H1 (cell line): ENCODE results near the gene SH2D7. TPM values are rescaled to one million over a fixed set of nuclear protein-coding genes. Genes with fewer than 3 reads are reported as not detected.

Experiments used
- CTCF ChIA-PET: fragments of 300-600 bp; sonication (Branson Sonifier 250); formaldehyde crosslinking; loops from one replicate; lab custom pipeline; 2021; ENCODE audit not compliant: partially characterized antibody; lab: Charles Lee
- POLR2A ChIA-PET: fragments of 300-600 bp; sonication (Branson Sonifier 250); formaldehyde crosslinking; loops from one replicate; lab custom pipeline; 2021; ENCODE audit warnings: inconsistent platforms; ENCODE audit not compliant: partially characterized antibody; lab: Charles Lee
- DNase-seq, 2 experiments: peaks; one replicate each; pipeline versions ENCODE4 v3.0.0 to v3.0.0-alpha.2; 2010 to 2022; ENCODE audit warnings: low spot score in 2 of 2, low read depth in 1 of 2, mixed read lengths in 1 of 2
- FAIRE-seq: peaks from 2 replicates; lab custom pipeline; 2011; peaks lifted over from hg19 to GRCh38; lab: Jason Lieb, UNC
- H2AFZ ChIP-seq: 2 replicates; pipeline ENCODE4 v1.8.1; 2012; ENCODE audit warnings: low read length, inconsistent platforms
- H2AK5ac ChIP-seq: 2 replicates; pipeline ENCODE4 v1.6.1; 2013; ENCODE audit warnings: low read depth, low read length
- H2BK120ac ChIP-seq: replicated peaks from 2 replicates; pipeline ENCODE3; 2013; ENCODE audit warnings: low read depth, low read length, inconsistent platforms
- H2BK12ac ChIP-seq: 2 replicates; pipeline ENCODE4 v1.6.1; 2013; ENCODE audit warnings: low read depth, low read length
- H2BK15ac ChIP-seq: 2 replicates; pipeline ENCODE4 v1.6.1; 2013; ENCODE audit warnings: low read length
- H2BK20ac ChIP-seq: 2 replicates; pipeline ENCODE4 v1.6.1; 2013; ENCODE audit warnings: low read length
- H2BK5ac ChIP-seq: 2 replicates; pipeline ENCODE4 v1.6.1; 2013; ENCODE audit warnings: low read depth, low read length
- H3K14ac ChIP-seq: 2 replicates; pipeline ENCODE4 v1.6.1; 2013; ENCODE audit warnings: inconsistent platforms; ENCODE audit not compliant: insufficient read length
- H3K18ac ChIP-seq: 2 replicates; pipeline ENCODE4 v1.6.1; 2013; ENCODE audit warnings: low read length; ENCODE audit errors: extremely low read depth
- H3K23ac ChIP-seq: 2 replicates; pipeline ENCODE4 v1.6.1; 2013; ENCODE audit warnings: inconsistent platforms; ENCODE audit not compliant: insufficient read length
- H3K23me2 ChIP-seq: 2 replicates; pipeline ENCODE4 v1.6.1; 2013; ENCODE audit warnings: low read depth, low read length
- H3K27ac ChIP-seq: 2 replicates; pipeline ENCODE4 v1.6.1; 2011; ENCODE audit warnings: low read depth, low read length, inconsistent platforms
- H3K27me3 ChIP-seq, 4 experiments: replicated peaks in 1 of 4; 1 replicate in 1 of 4; 2 replicates in 3 of 4; pipeline versions ENCODE4 v1.6.1 to v1.8.1; 2011 to 2013; ENCODE audit warnings: low read length in 3 of 4, mild to moderate bottlenecking in 3 of 4, inconsistent platforms in 2 of 4, mixed read lengths in 2 of 4, moderate library complexity in 1 of 4; ENCODE audit not compliant: control insufficient read depth in 3 of 4, insufficient read depth in 3 of 4; ENCODE audit errors: extremely low read depth in 1 of 4
- H3K36me3 ChIP-seq, 4 experiments: 2 replicates each; pipeline versions ENCODE4 v1.6.1 to v1.8.1; 2011 to 2013; ENCODE audit warnings: mild to moderate bottlenecking in 4 of 4, low read length in 3 of 4, moderate library complexity in 2 of 4, control low read depth in 1 of 4, inconsistent platforms in 1 of 4; ENCODE audit not compliant: insufficient read depth in 4 of 4, control insufficient read depth in 2 of 4
- H3K4ac ChIP-seq: replicated peaks from 2 replicates; pipeline ENCODE3; 2013; ENCODE audit warnings: low read length, low read depth, mixed read lengths, inconsistent platforms; ENCODE audit not compliant: insufficient read length
- H3K4me1 ChIP-seq, 4 experiments: replicated peaks in 1 of 4; 1 replicate in 1 of 4; 2 replicates in 3 of 4; pipeline versions ENCODE4 v1.6.1 to v1.8.1; 2011 to 2013; ENCODE audit warnings: low read length in 3 of 4, inconsistent platforms in 2 of 4, mixed read lengths in 1 of 4; ENCODE audit not compliant: insufficient read depth in 4 of 4, control insufficient read depth in 3 of 4
- H3K4me2 ChIP-seq, 2 experiments: 2 replicates each; pipeline versions ENCODE4 v1.6.1 to v1.8.1; 2011 to 2013; ENCODE audit warnings: low read depth in 2 of 2, low read length in 2 of 2, control low read depth in 1 of 2, inconsistent platforms in 1 of 2, mild to moderate bottlenecking in 1 of 2; ENCODE audit not compliant: insufficient read depth in 1 of 2
- H3K4me3 ChIP-seq, 4 experiments: fragments of 200-600, 300-600 bp in 1 of 4; sonication (generic), shearing (Covaris generic), sonication (Bioruptor Twin) in 1 of 4; 2 replicates each; pipeline versions ENCODE4 v1.5.1 to v1.8.1; 2011 to 2016; ENCODE audit warnings: low read length in 4 of 4, low read depth in 3 of 4, control low read depth in 2 of 4, inconsistent platforms in 2 of 4, mild to moderate bottlenecking in 2 of 4, mixed read lengths in 1 of 4, moderate library complexity in 1 of 4; ENCODE audit not compliant: insufficient read depth in 2 of 4; ENCODE audit errors: extremely low read depth in 1 of 4
- H3K56ac ChIP-seq: replicated peaks from 2 replicates; pipeline ENCODE3; 2013; ENCODE audit warnings: low read depth, mild to moderate bottlenecking, mixed read lengths, low read length, inconsistent platforms; ENCODE audit not compliant: insufficient read length
- H3K79me1 ChIP-seq: 2 replicates; pipeline ENCODE4 v1.6.1; 2013; ENCODE audit warnings: low read depth, low read length, control low read depth
- H3K79me2 ChIP-seq, 2 experiments: 2 replicates each; pipeline versions ENCODE4 v1.6.1 to v1.8.1; 2012 to 2013; ENCODE audit warnings: low read length in 2 of 2, mild to moderate bottlenecking in 2 of 2, inconsistent platforms in 1 of 2; ENCODE audit not compliant: insufficient read depth in 2 of 2, control insufficient read depth in 1 of 2
- H3K9ac ChIP-seq, 4 experiments: replicated peaks in 1 of 4; 1 replicate in 1 of 4; 2 replicates in 3 of 4; pipeline versions ENCODE4 v1.6.1 to v1.8.1; 2011 to 2013; ENCODE audit warnings: low read depth in 3 of 4, low read length in 3 of 4, control low read depth in 2 of 4, mild to moderate bottlenecking in 2 of 4, moderate library complexity in 2 of 4, inconsistent platforms in 1 of 4; ENCODE audit errors: extremely low read depth in 1 of 4
- H3K9me3 ChIP-seq, 2 experiments: 2 replicates each; pipeline versions ENCODE4 v1.6.1 to v1.8.1; 2012 to 2013; ENCODE audit warnings: mild to moderate bottlenecking in 2 of 2, moderate library complexity in 2 of 2, control low read depth in 1 of 2, inconsistent platforms in 1 of 2, low read depth in 1 of 2, low read length in 1 of 2, mixed read lengths in 1 of 2; ENCODE audit not compliant: insufficient read depth in 2 of 2
- H4K20me1 ChIP-seq, 2 experiments: replicated peaks in 1 of 2; 2 replicates each; pipeline versions ENCODE3 to v1.8.1; 2011 to 2013; ENCODE audit warnings: inconsistent platforms in 2 of 2, low read length in 2 of 2, mild to moderate bottlenecking in 1 of 2; ENCODE audit not compliant: insufficient read depth in 2 of 2, control insufficient read depth in 1 of 2
- H4K5ac ChIP-seq: 2 replicates; pipeline ENCODE4 v1.6.1; 2013; ENCODE audit warnings: low read length, low read depth, mixed read lengths, inconsistent platforms; ENCODE audit not compliant: insufficient read length
- H4K8ac ChIP-seq: 2 replicates; pipeline ENCODE4 v1.8.0; 2013; ENCODE audit warnings: mild to moderate bottlenecking, moderate library complexity, low read length, inconsistent platforms; ENCODE audit not compliant: insufficient read depth; ENCODE audit errors: extremely low read depth
- H4K91ac ChIP-seq: replicated peaks from 2 replicates; pipeline ENCODE3; 2013; ENCODE audit warnings: low read length, mixed read lengths, inconsistent platforms; ENCODE audit not compliant: insufficient read length
- CEBPB ChIP-seq: IDR thresholded peaks from 2 replicates; pipeline ENCODE4 v1.6.1; 2012; ENCODE audit warnings: low read depth, low read length
- CREB1 ChIP-seq: IDR thresholded peaks from 2 replicates; pipeline ENCODE4 v1.6.1; 2012; ENCODE audit warnings: inconsistent platforms
- FOSL1 ChIP-seq: IDR thresholded peaks from 2 replicates; pipeline ENCODE4 v1.6.1; 2011; ENCODE audit warnings: mild to moderate bottlenecking, low read depth, low read length, moderate library complexity; ENCODE audit not compliant: insufficient read depth
- HDAC6 ChIP-seq: IDR thresholded peaks from one replicate; pipeline ENCODE4 v1.7.1; 2012; ENCODE audit warnings: low read depth, mild to moderate bottlenecking, inconsistent platforms, low read length, moderate library complexity
- KDM5A ChIP-seq: fragments of 200-600 bp; IDR thresholded peaks from 2 replicates; pipeline ENCODE4 v1.7.1; 2012; ENCODE audit warnings: mild to moderate bottlenecking, low read length, inconsistent platforms, mixed read lengths
- NANOG ChIP-seq: IDR thresholded peaks from 2 replicates; pipeline ENCODE4 v1.6.1; 2011; ENCODE audit warnings: low read length, low read depth, mild to moderate bottlenecking, inconsistent platforms; ENCODE audit not compliant: insufficient read depth, poor library complexity, severe bottlenecking
- POLR2A ChIP-seq, 2 experiments: IDR thresholded peaks; 1 replicate in 1 of 2; 2 replicates in 1 of 2; pipeline ENCODE4 v1.6.1; 2011; ENCODE audit warnings: low read depth in 2 of 2, low read length in 2 of 2, mild to moderate bottlenecking in 2 of 2; ENCODE audit errors: control extremely low read depth in 1 of 2
- TAF7 ChIP-seq: optimal IDR thresholded peaks from 2 replicates; pipeline ENCODE3; 2011; ENCODE audit warnings: low read depth, mild to moderate bottlenecking, inconsistent platforms, low read length, moderate library complexity, borderline replicate concordance
- TBP ChIP-seq: IDR thresholded peaks from 2 replicates; pipeline ENCODE4 v1.6.1; 2011; ENCODE audit warnings: low read depth, low read length, improper control_type of control experiment
- WGBS, 2 experiments: shearing (Covaris generic) in 1 of 2; methylation state at CpG; one replicate each; pipeline versions ENCODE4 v1.1.6 to v1.1.7; 2013 to 2015; ENCODE audit warnings: low lambda C conversion rate in 2 of 2, mixed read lengths in 2 of 2, inconsistent platforms in 1 of 2, low coverage in 1 of 2, missing lambda C conversion rate in 1 of 2; ENCODE audit not compliant: insufficient replicate concordance in 2 of 2, insufficient coverage in 1 of 2, insufficient read length in 1 of 2; ENCODE audit errors: extremely low coverage in 1 of 2, missing lambda C conversion rate in 1 of 2; 5-methylcytosine and 5-hydroxymethylcytosine counted together
- polyA plus RNA-seq, 7 experiments: library from polyadenylated mRNA; depleted of rRNA in 3 of 7; stranded (reverse) in 5 of 7; unstranded in 2 of 7; fragments of >200 nt in 5 of 7; fragments of 200-250 nt in 2 of 7; gene quantifications; 1 replicate in 5 of 7; 2 replicates in 1 of 7; 4 replicates in 1 of 7; pipeline versions ENCODE4 v1.2.1 to v1.2.3, GENCODE V29; 2011 to 2013; ENCODE audit warnings: missing spikeins in 2 of 7, mixed read lengths in 2 of 7
- total RNA-seq: library from RNA; stranded (reverse); fragmentation: NEBNext Ultra II Directional; extraction: Animal tissue kit (Norgen Biotek cat#: 25700); gene quantifications from 2 replicates; pipeline ENCODE4 v1.2.1, GENCODE V29; 2021
- TF ChIP-seq, protein P1 (sequence below): IDR thresholded peaks from 2 replicates; pipeline ENCODE4 v1.6.1; 2011; ENCODE audit warnings: low read depth, mild to moderate bottlenecking, low read length; ENCODE audit not compliant: insufficient read depth
- TF ChIP-seq, protein P2 (sequence below): IDR thresholded peaks from 2 replicates; pipeline ENCODE4 v1.6.1; 2011; ENCODE audit warnings: low read length, improper control_type of control experiment

SH2D7 gene
- total and polyA plus RNA-seq, 2 of the 8 experiments (the other 6 are each of a cell fraction or from before 2014, with no cell fraction given): not detected

DNA sequence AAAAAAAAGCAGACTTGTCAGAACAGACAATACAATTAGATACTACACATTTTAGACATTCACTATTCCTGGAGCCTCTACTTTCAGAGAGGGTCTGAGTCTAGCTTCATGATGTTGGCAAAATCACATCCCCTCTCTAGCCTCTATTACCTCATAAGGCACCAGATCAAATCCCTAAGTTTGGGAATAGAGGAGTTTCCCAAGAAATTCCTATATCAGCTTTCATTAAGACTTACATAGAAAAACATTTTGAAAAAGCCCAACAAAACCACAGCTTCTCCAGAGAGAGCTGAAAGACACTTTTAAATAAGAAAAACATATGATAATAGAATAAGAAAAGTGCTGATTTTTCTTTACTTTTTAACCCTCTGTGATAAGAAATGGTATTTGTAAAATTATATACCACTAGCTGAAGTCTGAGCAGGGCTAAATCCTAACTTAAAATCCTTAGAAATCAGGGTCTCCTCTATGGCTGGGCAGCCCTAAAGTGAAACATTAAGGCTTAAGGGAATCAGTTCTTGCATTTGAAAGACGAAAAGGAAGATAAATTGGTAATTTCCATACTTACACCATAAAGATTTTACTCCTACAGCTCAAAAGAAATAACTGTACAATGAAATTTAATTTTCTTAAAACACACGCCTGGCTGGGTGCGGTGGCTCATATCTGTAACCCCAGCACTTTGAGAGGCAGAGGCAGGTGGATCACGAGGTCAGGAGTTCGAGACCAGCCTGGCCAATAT is 19.1 kb upstream of the SH2D7 start:
- no peak overlapping the region for H3K14ac ChIP-seq
- no peak overlapping the region for H2BK120ac ChIP-seq
- peaks cover 7% of the 10 kb centered on the region for H3K79me1 ChIP-seq
- no peak for DNase-seq
- H2AK5ac ChIP-seq: no peak overlapping the region
- no peak overlapping the region for H3K27ac ChIP-seq
- no peak overlapping the region for H2AFZ ChIP-seq
- no peak overlapping the region for H3K56ac ChIP-seq
- CTCF ChIA-PET: interaction anchor here (0.6 to 3.5 kb wide), 8 partner anchors 9 to 235 kb away, joined by 3 to 16 read pairs (median 4); no protein-coding TSS in a partner anchor
- peaks cover 9% of the 10 kb centered on the region for H3K23me2 ChIP-seq
- H3K9me3 ChIP-seq: no peaks in the 10 kb centered on the region
- H2BK12ac ChIP-seq: no peak overlapping the region
- H3K9ac ChIP-seq: no peak overlapping the region
- peaks cover 3 to 27% of the 10 kb centered on the region in 2 experiments; a peak in 3 of 4 replicates for H3K79me2 ChIP-seq
- no peak for FAIRE-seq
- no peak overlapping the region for H3K4me2 ChIP-seq
- no peak overlapping the region for H3K4me3 ChIP-seq
- peaks cover 0 to 5% of the 10 kb centered on the region in 2 experiments for H4K20me1 ChIP-seq
- H3K18ac ChIP-seq: no peak overlapping the region
- H3K4me1 ChIP-seq: peaks cover 10 to 20% (median 16%) of the 10 kb centered on the region in 4 experiments
- no peak overlapping the region for H3K4ac ChIP-seq
- H3K23ac ChIP-seq: no peak overlapping the region
- H2BK5ac ChIP-seq: no peak overlapping the region
- no peak overlapping the region for H4K8ac ChIP-seq
- H2BK20ac ChIP-seq: no peak overlapping the region
- H3K36me3 ChIP-seq: no peaks in the 10 kb centered on the region
- H4K91ac ChIP-seq: no peak overlapping the region
- H2BK15ac ChIP-seq: no peak overlapping the region
- POLR2A ChIA-PET: interaction anchor here (0.8 to 1.5 kb wide), 2 partner anchors 11 to 41 kb away, joined by 4 to 5 read pairs; no protein-coding TSS in a partner anchor
- H3K27me3 ChIP-seq: no peaks in the 10 kb centered on the region
- H4K5ac ChIP-seq: no peak overlapping the region
- WGBS, 2 experiments: 88% methylated on average over 5 of the region's 5 CpGs; no CpG with 5 or more reads in 1 of the 2 experiments
- TF ChIP-seq, protein P1, sequence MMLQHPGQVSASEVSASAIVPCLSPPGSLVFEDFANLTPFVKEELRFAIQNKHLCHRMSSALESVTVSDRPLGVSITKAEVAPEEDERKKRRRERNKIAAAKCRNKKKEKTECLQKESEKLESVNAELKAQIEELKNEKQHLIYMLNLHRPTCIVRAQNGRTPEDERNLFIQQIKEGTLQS: no peak
- TF ChIP-seq, protein P2, sequence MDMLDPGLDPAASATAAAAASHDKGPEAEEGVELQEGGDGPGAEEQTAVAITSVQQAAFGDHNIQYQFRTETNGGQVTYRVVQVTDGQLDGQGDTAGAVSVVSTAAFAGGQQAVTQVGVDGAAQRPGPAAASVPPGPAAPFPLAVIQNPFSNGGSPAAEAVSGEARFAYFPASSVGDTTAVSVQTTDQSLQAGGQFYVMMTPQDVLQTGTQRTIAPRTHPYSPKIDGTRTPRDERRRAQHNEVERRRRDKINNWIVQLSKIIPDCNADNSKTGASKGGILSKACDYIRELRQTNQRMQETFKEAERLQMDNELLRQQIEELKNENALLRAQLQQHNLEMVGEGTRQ: no peak
- TF ChIP-seq CREB1 (no peak), TBP (no peak), CEBPB (no peak), KDM5A (no peak), HDAC6 (no peak), FOSL1 (no peak), TAF7 (no peak), NANOG (no peak), POLR2A (IDR thresholded peaks at IDR 0.05; ENCODE audit: control extremely low read depth in 1 of 2, low read depth in 2 of 2, low read length in 2 of 2) (no peak)
